Activated effector memory CD4-positive, alpha-beta T cell treated with anti-CD3 and anti-CD28 coated beads, Interleukin-2, amount 50 U/mL, for 16 hours (primary cell): ENCODE results near the gene ZNF480.
A peak's percentile ranks its signal among the peaks of the same experiment; 100 is the strongest.
"Not testable (repeated sequence)": the region's sequence is repeated elsewhere in the genome, so short reads cannot be mapped to it uniquely, and the experiment has no call there.

Experiments
- DNase-seq: peaks from one replicate; pipeline ENCODE4 v3.0.0-alpha.2; 2020

Gene ZNF480

DNA sequence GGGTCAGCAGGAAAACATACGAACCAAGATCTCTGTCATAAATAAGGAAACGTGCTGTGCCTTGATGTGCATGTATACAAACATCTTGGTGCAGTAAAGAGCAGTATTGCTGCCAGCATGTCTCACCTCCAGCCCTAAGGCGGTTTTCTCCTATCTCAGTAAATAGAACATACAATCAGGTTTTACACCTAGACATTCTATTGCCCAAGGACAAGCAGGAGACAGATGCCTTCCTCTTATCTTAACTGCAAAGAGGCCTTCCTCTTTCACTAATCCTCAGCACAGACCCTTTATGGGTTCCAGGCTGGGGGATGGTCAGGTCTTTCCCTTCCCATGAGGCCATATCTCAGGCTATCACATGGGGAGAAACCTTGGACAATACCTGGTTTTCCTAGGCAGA lies 42.1 kb downstream of the ZNF480 start:
- not testable (repeated sequence) for DNase-seq

DNA sequence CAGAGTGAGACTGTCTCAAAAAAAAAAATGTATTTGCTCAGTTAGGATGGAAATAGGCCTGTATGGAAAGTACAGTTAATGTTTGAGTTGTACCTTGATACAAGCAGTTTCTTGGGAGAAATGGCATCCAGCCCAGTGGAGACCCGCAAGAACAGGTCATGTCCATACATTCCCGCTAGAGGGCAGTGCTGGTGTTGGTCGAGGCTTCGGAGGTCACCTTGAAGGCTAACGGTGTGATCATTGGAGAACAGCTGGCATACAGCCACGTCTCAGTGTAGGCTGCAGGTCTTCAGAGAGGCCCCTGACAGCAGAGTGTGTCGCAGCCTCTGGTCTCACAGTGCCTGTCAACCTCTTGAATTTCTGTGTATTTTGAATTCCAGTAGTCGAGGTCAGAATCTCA lies 46.6 kb downstream of the ZNF480 start:
- DNase-seq = peak; percentile 80

DNA sequence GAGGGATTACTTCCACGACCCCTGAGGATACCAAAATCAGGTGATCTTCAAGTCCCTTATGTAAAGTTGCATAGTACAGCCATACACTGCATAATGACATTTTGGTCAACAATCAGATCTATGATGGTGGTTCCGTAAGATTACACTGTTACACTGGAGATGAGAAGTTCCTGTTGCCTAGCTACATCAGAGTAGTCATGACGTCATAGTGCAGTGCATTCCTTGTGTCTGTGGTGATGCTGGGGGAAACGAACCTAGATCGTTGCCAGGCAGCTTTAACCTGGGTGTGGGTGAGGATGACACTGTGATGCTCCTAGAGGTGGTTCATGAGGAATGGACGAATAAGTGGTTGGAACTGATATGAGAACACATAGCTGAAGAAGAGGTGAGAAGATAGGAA lies 48.2 kb downstream of the ZNF480 start:
- no peak for DNase-seq

DNA sequence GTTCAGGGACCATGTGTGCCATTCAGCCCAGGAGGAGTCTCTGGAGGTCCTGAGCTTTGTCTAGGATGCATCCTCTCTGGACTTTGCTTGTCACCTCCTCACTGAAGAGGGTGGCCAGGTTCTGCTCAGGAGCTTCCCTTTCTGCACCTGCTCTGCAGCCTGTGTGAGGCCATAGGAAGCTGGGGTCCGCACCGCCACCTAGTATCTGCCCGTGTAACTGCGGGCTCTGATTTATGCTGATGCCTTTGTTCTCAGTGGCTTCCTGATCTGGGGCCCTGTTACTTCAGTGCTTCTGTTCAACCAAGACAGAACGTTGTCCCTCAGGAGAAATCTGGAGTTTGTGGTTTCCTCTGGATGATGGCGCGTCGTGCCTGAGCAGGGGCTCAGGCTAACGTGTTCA lies 54.5 kb downstream of the ZNF480 start:
- no peak for DNase-seq

DNA sequence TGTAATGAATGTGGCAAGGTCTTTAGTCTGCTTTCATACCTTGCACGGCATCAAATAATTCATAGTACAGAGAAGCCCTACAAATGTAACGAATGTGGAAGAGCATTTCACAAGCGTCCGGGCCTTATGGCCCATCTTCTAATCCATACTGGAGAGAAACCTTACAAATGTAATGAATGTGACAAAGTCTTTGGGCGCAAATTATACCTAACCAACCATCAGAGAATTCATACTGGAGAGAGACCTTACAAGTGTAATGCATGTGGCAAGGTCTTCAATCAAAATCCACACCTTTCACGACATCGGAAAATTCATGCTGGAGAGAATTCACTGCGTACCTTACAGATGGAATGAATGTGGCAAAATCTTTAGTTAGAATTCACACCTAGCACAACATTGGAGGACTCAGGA lies 69.5 kb downstream of the ZNF480 start:
- DNase-seq = no peak

DNA sequence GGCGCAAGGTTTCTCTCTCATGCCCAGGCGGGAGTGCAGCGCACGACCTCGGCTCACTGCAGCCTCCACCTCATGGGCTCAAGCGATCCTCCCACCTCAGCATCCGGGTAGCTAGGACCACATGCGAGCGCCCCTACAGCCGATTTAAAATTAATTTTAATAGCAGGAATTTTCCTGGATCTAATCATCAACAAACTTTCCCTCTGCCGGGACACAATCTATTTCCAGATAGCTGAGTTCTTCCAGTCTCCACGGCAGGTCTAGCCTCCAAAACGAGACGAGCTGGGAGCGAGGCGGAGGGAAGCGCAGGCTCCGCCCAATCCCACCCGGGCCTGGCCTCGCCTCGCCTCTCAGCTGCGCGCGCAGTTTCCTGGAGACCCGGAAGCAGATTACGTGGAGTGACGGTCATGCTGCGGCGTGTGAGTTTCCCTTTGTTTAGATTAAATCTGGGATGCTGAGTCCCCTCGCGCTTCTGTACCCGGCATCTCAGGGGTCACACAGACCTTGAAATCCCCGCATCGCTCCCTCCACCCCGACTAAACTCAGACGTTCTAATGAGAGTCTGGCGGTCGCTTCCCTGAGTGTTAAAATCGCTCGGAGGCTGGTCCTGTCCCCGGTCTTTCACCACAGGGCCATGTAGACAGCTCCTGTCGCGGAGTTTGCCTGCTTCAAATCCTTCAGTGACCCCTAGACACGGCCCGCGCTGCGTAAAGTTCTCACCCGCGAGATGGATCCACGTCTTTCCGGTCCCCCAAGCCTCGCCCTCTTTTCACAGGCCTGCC lies 72.8 kb downstream of the ZNF480 start, which contains the start of gene ZNF880:
TSS of gene ZNF880 (plus strand) at position 365 of the 782 bp plus-strand sequence. CDS start at position 408, 43 bp downstream.
- peak; percentile 97 for DNase-seq

DNA sequence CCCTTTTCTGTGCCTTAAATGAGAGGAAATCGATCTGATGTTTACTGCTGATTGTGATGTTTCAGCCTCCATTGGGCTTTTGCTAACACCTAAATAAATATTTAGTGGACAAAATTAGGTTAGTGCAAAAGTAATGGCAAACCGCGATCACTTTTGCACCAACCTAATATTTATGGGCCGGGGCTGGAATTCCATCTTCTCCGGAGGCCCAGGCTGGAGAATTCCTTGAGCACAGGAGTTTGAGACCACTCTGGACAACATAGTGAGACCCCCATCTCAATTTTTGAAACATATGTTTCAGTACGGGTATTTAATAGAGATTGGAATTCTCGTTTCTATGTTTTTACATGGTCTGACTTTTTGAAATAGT lies 73.4 kb downstream of the ZNF480 start:
- DNase-seq = no peak
